ENCODE results near the gene BTBD3.

The BTBD3 gene

GRCh38 chr20:11917663-11918062 lies at the start of gene BTBD3:
Gene BTBD3, plus strand, starts transcription at chr20:11917893. Its CDS starts 383 bp downstream, at chr20:11918276.
- DNase-seq (ENCODE audit: low read depth in 2 of 2): no peak

GRCh38 chr20:11869641-11870040 lies 48.1 kb upstream of the BTBD3 start:
- DNase-seq (ENCODE audit: low read depth in 2 of 2): no peak

- DNase-seq (ENCODE audit: low read depth in 2 of 2): no peak
Measured at GRCh38 chr20:11870411-11870810, 47.3 kb upstream of the BTBD3 start.

DNA sequence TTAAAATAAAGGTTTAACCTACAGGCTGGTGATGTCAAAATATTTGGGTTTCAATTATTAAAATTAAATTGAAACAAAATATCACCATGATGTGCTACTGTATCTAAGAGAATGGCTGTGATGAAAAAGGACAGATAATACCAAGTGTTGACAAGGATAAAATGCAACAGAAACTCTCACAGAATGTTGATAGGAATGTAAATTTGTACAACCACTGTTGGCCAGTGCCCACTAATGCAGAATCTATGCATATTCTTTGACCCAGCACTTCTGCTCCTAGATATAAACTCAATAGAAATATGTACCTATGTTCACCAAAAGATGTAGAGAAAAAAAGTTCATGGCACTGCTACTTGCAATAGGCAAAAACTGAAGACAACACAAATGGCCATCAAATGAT lies 41.1 kb upstream of the BTBD3 start:
- no peak for DNase-seq (ENCODE audit: low read depth in 2 of 2)

GRCh38 chr20:11880680-11881079 lies 37.0 kb upstream of the BTBD3 start:
- DNase-seq (ENCODE audit: low read depth in 2 of 2): no peak

DNA sequence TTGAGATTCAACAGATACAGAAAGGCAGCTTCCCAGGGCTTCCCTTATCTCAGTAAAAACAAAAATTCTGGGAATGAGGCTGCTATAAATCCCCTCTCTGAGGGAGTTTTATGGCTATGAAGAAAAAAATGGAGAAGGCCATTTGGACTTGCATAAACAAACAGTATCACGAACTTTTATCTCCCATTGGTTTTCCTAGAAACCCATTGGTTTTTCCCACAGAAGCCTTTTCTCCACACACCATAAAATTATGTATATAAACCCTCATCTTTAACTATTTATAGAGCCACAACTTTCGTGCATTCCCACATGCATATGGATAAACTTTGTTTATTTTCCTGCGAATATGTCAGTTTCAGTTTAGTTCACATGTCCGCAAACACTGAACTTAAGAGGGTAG lies 36.2 kb upstream of the BTBD3 start:
- DNase-seq (ENCODE audit: low read depth in 2 of 2): no peak

DNA sequence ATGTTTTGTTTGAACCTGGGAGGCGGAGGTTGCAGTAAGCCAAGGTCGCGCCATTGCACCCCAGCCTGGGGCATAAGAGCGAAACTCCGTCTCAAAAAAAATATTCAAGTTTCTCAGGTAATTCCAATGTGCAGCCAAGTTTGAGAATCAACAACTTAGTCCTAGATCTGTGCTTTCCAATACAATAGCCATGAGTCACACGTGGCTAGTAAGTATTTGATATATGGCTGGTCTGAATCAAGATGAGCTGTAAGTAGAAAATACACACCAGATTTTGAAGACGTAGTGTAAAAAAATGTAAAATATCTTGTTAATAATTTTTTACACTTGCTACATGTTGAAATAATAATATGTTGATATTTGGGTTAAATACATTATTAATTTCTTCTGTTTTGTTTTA lies 35.0 kb upstream of the BTBD3 start:
- no peak for DNase-seq (ENCODE audit: low read depth in 2 of 2)

DNA sequence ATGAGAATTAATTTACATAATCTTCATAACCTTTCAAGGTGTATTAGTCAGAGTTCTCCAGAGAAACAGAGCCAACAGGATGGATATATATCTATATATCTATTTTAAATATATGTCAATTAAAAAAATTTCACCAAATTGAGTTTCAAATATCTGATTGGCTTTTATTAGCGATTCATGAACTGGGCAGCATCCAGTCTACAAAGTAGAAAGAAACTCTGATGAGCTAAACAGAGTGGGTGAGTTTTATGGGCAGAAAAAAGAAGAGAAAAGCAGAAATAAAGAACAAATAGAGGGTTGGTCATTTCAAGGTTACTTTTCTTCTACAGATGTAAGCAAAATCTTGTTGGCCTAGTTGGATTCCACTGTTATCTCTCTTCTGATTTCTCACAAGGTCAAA lies 29.0 kb upstream of the BTBD3 start:
- DNase-seq (ENCODE audit: low read depth in 2 of 2): no peak

DNA sequence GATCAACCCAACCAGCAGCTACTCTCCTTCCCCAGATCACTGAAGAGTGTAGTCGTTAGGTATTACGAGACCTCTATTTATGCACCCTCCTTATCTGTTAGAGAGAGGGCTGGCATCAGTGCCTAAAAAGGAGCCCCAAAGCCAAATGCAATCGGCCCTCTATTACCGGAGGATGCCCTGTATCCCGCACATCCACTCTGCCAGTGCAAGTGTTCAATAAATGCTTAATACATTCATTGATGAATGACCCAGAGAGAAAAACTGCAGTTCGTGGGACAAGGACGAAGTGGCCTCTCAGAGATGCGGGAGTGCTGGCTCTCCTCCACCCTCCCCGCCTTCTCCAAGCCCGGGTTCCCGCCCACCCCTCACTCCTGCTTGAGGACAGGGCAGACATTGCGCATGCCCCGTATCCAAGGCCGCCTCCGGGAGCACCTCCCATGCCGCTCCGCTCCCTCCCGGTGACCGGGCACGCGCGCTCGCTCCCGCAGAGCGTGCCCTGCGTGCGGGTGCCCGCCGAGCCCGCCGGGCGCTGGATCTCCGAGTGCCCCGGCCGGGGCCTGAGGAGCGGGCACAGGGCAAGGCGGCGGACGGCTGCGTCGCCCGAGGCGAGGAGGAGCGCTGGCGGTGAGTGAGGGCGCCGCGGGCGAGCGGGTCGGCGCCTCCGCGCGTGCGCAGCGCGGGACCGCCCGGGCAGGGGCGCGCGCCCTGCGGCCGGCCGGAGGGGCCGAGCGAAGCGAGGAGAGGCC lies 27.2 kb upstream of the BTBD3 start:
- peak; percentile 41 to 60 for DNase-seq (ENCODE audit: low read depth in 2 of 2)

DNA sequence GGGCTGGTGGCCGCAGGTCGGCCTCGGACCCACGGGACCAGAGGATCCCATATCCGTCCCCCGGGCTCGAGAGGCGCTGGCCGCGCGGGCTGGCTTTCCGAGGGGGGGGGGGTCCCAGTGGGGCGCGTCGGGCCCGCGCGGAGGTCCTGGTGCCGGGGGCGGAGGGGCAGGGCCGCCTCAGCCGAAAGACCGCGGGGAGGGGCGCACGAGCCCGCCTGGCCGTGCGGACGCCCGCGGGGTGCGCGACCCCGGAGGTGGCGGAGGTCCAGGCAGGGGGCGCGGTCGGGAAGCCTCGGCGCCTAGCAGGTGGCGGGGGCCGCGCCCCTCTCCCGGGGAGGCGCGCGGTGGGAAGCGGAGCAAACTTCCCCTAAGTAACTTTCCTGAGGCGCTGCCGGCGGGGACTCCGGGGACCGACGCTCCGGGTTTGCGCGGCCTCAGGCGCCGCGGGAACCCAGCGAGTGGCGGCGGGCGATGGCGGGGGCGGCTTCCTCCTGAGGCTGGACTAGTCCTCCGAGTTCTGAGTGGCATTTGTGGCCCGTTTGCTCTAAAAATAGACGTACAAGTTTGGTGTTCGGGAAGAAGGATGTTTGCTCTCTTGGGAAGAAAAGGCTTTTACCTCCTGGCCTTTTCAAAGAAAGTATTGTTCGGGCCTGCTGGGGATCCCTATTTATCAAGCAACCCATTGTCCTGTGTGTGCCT lies 26.5 kb upstream of the BTBD3 start:
- DNase-seq (ENCODE audit: low read depth in 2 of 2): peak in 1 of 2 donors; percentile 6

DNA sequence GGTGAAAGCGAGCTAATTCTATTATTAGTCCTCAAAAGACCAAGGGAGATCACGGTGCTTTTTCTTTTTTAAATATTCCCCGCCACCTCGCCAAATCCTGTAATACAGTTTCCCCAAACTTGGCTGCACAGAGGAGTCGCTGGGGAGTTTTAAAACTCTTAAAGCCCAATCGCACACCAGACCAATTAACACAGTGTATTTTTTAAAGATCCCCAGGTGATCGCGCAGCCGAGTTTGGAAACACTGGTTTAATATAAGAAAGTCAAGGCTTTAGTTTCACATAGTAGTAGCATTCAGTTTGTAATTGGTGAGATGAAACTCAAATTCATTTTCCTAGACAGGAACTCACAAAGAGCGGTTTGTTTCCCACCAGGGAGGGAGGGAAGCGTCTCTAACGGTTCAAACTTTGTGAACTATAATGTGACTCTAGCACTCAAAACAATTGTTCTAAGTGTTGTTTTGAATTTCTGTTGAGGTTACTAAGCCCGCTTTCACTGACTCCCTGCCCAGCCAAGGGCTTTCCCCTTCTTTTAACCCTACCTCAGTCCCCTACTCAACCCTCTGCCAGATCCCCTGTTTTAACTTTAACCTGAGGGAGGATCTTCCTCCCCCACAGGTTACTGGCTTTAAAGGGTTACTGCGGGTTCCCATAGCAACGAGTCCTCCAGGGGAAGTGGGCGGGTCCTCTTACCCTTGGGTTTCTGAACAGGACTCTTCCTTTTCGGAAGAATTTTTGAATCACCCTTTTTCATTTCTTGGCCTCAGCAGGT lies 25.7 kb upstream of the BTBD3 start:
- DNase-seq (ENCODE audit: low read depth in 2 of 2): peak in 1 of 2 donors; percentile 45

DNA sequence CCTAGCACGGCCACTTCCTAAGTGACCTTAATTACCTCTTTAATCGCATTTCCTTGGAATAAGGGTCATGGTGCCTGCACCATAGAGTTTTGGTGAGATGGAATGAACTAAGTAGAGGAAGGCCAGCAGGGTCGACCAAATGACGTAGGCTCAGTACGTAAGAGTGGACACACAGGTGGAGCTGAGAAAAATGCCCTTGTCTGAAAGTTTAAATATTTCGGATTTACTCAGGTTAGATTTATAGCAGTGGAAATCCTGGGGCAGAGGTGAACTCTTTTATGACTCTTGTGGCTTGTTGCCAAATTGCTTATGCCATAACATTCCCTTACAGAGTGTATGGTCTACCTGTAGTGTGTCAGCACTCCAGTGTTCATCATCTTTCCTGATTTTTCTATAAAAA lies 23.6 kb upstream of the BTBD3 start:
- no peak for DNase-seq (ENCODE audit: low read depth in 2 of 2)

- DNase-seq (ENCODE audit: low read depth in 2 of 2): no peak
Measured at GRCh38 chr20:11895861-11896387, 21.8 kb upstream of the BTBD3 start.

DNA sequence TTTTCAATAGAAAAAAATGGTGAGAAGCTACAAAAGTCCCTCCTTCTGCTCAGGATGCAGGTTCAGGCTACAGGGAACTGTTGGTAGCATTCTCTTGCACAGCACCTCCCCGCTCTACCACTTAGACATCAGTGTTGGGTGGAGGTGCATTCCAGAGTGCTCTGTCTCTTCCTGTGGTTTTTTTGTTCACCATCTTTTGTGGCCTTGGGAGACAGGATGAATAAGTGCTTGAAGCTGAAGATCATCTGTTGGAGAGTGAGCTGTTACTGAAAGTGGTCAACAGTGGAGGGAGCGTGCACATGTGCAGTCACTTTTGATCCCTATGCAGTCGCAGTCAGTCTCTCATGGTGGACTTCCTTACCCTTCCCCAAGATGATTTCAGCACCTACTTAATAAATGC lies 16.6 kb upstream of the BTBD3 start:
- DNase-seq (ENCODE audit: low read depth in 2 of 2): no peak

DNA sequence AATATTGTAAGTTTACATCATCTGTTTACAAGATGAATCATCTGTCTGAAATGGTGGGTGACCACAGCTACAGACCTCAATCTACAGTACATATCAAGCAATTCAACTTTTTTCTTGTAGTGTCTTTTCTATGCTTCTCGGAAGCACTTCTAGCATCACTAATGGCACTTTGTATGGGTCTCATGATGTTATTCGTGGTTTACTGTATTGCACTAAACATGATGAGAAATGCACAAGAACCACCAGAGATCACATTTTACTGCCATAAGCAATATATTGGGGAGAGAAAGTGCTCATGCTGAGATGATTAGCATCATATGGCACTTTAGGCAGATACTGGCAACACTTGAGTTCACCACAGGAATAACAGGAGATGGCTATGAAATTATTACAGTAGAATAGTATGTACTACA lies 15.4 kb upstream of the BTBD3 start:
- no peak for DNase-seq (ENCODE audit: low read depth in 2 of 2)

- no peak for DNase-seq (ENCODE audit: low read depth in 2 of 2)
Measured at GRCh38 chr20:11905460-11906179, 12.1 kb upstream of the BTBD3 start.

GRCh38 chr20:11906626-11907480 lies 10.8 kb upstream of the BTBD3 start:
- DNase-seq (ENCODE audit: low read depth in 2 of 2): no peak

DNA sequence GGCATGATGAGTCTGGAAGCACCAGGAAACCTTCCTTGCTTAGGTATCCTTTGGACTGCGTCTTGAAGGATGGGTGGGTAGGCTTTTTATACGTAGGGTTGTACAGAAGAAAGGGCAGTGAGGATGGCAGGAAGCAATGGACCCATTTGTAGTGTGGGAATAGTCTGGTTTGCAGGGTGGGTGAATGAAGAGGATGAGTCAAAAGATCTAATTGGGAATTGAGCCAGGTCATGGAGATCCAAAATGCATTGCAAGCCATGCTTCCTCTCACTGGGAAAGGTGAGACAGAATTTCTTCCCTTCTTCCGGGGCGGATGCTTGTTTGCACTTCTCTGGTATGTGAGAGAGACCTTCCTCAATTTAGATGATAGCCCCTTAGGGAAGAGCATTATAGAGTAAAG lies 10.1 kb upstream of the BTBD3 start:
- DNase-seq (ENCODE audit: low read depth in 2 of 2): no peak

- DNase-seq (ENCODE audit: low read depth in 2 of 2): no peak
Measured at GRCh38 chr20:11912013-11912658, 5.6 kb upstream of the BTBD3 start.

All from stimulated activated CD4-positive, alpha-beta T cell treated with anti-CD3 and anti-CD28 coated beads, Interleukin-15, amount 100 ng/mL, for 48 hours (primary cell).